SH-SY5Y (cell line): ENCODE data around the gene PCDH1.

Experiments used
- GATA2 ChIP-seq: IDR thresholded peaks from 2 replicates; pipeline ENCODE4 v1.6.1; 2011; ENCODE audit warnings: mild to moderate bottlenecking, low read depth, low read length
- GATA3 ChIP-seq: IDR thresholded peaks from 2 replicates; pipeline ENCODE4 v1.6.1; 2011; ENCODE audit warnings: low read depth, mild to moderate bottlenecking, low read length, moderate library complexity

DNA sequence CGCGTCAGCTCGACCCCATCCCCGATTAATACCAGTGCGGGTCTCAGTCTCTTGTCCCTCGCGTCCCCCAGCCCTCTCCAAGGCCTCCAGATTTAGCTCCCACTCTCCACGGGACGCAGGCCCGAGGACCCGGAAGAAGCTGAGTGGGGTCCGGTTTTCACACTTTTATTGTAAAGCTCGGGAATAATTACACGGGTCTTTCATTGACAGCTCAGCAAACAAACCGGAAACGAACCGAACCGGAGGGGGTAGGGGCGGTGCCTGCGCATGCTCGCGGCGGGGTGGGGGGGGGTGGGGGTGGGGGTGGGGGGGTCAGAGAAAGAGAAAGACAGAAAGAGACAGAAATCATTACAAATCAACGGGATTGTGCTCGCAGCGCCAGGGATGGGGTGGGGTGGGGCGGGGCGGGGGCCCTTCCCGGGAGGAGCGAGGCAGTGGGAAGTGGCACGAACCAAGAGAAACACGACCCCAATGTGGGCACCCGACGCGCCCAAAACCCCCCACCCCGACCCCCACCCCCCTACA, 27.9 kb downstream of the PCDH1 start:
- no peak for TF ChIP-seq GATA2
- TF ChIP-seq GATA3: no peak
